ENCODE data around the gene MROH9. TPM values are rescaled to one million over a fixed set of nuclear protein-coding genes. Genes with fewer than 3 reads are reported as not detected.

The MROH9 gene
- total RNA-seq, 4 donors from 2014 or later = not detected

- no peak overlapping the region for H3K27ac ChIP-seq
- DNase-seq (ENCODE audit: low spot score in 2 of 2) = no peak
- H3K36me3 ChIP-seq = no peaks in the 10 kb centered on the region
- WGBS = 55% methylated on average over 8 of the region's 8 CpGs
- TF ChIP-seq POLR2A (IDR thresholded peaks at IDR 0.05) = no peak
- TF ChIP-seq, protein P1, sequence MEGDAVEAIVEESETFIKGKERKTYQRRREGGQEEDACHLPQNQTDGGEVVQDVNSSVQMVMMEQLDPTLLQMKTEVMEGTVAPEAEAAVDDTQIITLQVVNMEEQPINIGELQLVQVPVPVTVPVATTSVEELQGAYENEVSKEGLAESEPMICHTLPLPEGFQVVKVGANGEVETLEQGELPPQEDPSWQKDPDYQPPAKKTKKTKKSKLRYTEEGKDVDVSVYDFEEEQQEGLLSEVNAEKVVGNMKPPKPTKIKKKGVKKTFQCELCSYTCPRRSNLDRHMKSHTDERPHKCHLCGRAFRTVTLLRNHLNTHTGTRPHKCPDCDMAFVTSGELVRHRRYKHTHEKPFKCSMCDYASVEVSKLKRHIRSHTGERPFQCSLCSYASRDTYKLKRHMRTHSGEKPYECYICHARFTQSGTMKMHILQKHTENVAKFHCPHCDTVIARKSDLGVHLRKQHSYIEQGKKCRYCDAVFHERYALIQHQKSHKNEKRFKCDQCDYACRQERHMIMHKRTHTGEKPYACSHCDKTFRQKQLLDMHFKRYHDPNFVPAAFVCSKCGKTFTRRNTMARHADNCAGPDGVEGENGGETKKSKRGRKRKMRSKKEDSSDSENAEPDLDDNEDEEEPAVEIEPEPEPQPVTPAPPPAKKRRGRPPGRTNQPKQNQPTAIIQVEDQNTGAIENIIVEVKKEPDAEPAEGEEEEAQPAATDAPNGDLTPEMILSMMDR (IDR thresholded peaks at IDR 0.05) = no peak
- TF ChIP-seq POLR2AphosphoS5 (IDR thresholded peaks at IDR 0.05) = no peak
- no peak for TF ChIP-seq EP300 (IDR thresholded peaks at IDR 0.05)
- no peak overlapping the region for H3K4me3 ChIP-seq
- no peaks in the 10 kb centered on the region for H3K9me3 ChIP-seq
- H3K27me3 ChIP-seq = no peaks in the 10 kb centered on the region
- H3K4me1 ChIP-seq = peaks cover 16% of the 10 kb centered on the region
Measured at GRCh38 chr1:170927955-170928840, 7.1 kb upstream of the MROH9 start.

GRCh38 chr1:170929412-170929834 is 5.9 kb upstream of the MROH9 start:
- Histone ChIP-seq H3K9me3 (no peaks in the 10 kb centered on the region), H3K36me3 (no peaks in the 10 kb centered on the region), H3K4me1 (peaks cover 16% of the 10 kb centered on the region), H3K27ac (no peak overlapping the region), H3K27me3 (no peaks in the 10 kb centered on the region), H3K4me3 (no peak overlapping the region)
- 33% methylated on average over 4 of the region's 4 CpGs for WGBS
- DNase-seq (ENCODE audit: low spot score in 2 of 2) = no peak
- TF ChIP-seq EP300 (IDR thresholded peaks at IDR 0.05) = no peak
- TF ChIP-seq POLR2AphosphoS5 (IDR thresholded peaks at IDR 0.05) = no peak
- no peak for TF ChIP-seq POLR2A (IDR thresholded peaks at IDR 0.05)
- TF ChIP-seq, protein P1 (IDR thresholded peaks at IDR 0.05) = no peak

DNA sequence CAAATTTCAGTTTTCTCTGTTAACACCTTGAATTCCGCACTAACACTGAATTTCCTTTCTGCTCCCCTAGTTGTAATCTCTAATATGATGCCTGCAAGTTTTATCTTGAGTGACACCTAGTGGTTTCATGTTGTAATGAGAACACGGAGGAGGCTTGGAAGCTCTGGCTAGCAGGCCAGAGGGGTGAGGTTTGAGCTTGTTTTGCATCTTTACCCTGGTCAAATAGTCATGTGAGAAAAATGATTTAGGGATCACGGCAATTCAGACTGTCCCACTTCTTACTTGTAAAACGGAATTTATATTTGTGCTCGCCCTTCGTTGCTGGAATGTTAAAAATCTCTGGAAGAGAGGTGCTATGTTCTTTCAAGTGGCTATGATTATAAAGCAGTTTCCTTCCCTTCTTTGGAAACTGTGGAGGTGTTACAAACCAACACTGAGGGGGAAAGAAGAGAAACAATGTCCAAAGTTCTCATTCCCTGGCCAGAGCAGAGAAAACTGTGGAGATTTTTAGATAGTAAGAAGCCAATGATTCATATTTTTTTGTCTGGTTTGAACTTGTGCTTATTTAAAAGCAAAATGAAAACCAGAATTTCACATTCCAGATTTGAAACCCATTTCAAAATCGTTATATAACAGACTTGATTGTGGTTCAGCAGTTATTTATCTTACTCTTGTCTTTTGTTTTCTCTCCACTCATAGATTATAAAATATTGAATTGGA is 5.3 kb upstream of the MROH9 start:
- 7% methylated on average over 7 of the region's 7 CpGs for WGBS
- no peaks in the 10 kb centered on the region for H3K36me3 ChIP-seq
- H3K4me3 ChIP-seq = no peak overlapping the region
- H3K9me3 ChIP-seq = no peaks in the 10 kb centered on the region
- H3K4me1 ChIP-seq = peaks cover 16% of the 10 kb centered on the region
- DNase-seq (ENCODE audit: low spot score in 2 of 2) = no peak
- TF ChIP-seq POLR2AphosphoS5 (IDR thresholded peaks at IDR 0.05) (no peak), EP300 (IDR thresholded peaks at IDR 0.05) (no peak), POLR2A (IDR thresholded peaks at IDR 0.05) (no peak)
- TF ChIP-seq, protein P1 (IDR thresholded peaks at IDR 0.05) = peak; percentile 49 to 64
- H3K27ac ChIP-seq = peak overlapping the region; percentile 46
- H3K27me3 ChIP-seq = no peaks in the 10 kb centered on the region

- H3K9me3 ChIP-seq = no peaks in the 10 kb centered on the region
- DNase-seq (ENCODE audit: low spot score in 2 of 2) = no peak
- H3K4me1 ChIP-seq = peaks cover 16% of the 10 kb centered on the region
- TF ChIP-seq, protein P1 (IDR thresholded peaks at IDR 0.05) = no peak
- TF ChIP-seq POLR2A (IDR thresholded peaks at IDR 0.05) (no peak), EP300 (IDR thresholded peaks at IDR 0.05) (no peak)
- WGBS = 92% methylated on average over 2 of the region's 2 CpGs
- no peaks in the 10 kb centered on the region for H3K36me3 ChIP-seq
- no peak overlapping the region for H3K4me3 ChIP-seq
- no peak overlapping the region for H3K27ac ChIP-seq
- no peaks in the 10 kb centered on the region for H3K27me3 ChIP-seq
Measured at GRCh38 chr1:170931650-170932049, 3.7 kb upstream of the MROH9 start.

DNA sequence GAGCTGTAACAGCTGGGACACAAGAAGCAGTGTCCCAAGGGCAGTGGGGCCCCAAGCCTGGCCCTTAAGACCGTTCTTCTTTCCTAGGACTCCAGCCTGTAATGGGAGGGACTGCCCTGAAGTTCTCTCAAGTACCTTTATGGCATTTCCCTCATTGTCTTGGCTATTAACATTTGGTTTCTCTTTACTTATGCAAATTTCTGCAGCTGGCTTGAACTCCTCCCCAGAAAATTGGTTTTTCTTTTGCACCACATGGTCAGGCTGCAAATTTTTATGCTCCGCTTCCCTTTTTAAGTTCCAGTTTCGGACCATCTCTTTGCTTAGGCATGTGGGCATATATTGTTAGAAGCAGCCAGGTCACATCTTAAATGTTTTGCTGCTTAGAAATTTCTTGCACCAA is 3.1 kb upstream of the MROH9 start:
- TF ChIP-seq POLR2A (IDR thresholded peaks at IDR 0.05) = no peak
- TF ChIP-seq POLR2AphosphoS5 (IDR thresholded peaks at IDR 0.05) = no peak
- TF ChIP-seq, protein P1 (IDR thresholded peaks at IDR 0.05) = no peak
- TF ChIP-seq EP300 (IDR thresholded peaks at IDR 0.05) = no peak
- WGBS = 82% methylated on average over 3 of the region's 3 CpGs
- no peaks in the 10 kb centered on the region for H3K9me3 ChIP-seq

More for the DNA sequence above, 3.1 kb upstream of the MROH9 start:
- DNase-seq (ENCODE audit: low spot score in 2 of 2) = no peak
- H3K27ac ChIP-seq = no peak overlapping the region
- H3K36me3 ChIP-seq = no peaks in the 10 kb centered on the region
- H3K4me3 ChIP-seq = no peak overlapping the region
- no peaks in the 10 kb centered on the region for H3K27me3 ChIP-seq
- H3K4me1 ChIP-seq = peaks cover 16% of the 10 kb centered on the region

All from suprapubic skin (tissue), 4 donors.